IMR-90 (cell line): ENCODE measurements around the gene PRKCH. TPM values are rescaled to one million over a fixed set of nuclear protein-coding genes. Genes with fewer than 3 reads are reported as not detected.

Source experiments
- ATAC-seq: fragments of 200-7000 bp; cut with Tn5 transposase; 2 replicates; pipeline ENCODE4 v1.9.1; 2020; ENCODE audit warnings: low read depth, mild to moderate bottlenecking, moderate library complexity
- BruUV-seq: library from RNA; stranded (reverse); fragments of 400-500 nt; replicated peaks from 2 replicates; lab custom pipeline; 2021; lab: Mats Ljungman, UMichigan
- CTCF ChIA-PET: fragments of 300-600 bp; formaldehyde crosslinking; extraction: SDS; loops from one replicate; lab custom pipeline; 2021; ENCODE audit warnings: antibody characterized with exemption; lab: Yijun Ruan, JAX
- POLR2A ChIA-PET: fragments of 300-600 bp; sonication (Branson Sonifier 250); formaldehyde crosslinking; loops from one replicate; lab custom pipeline; 2022; ENCODE audit warnings: antibody characterized with exemption; ENCODE audit not compliant: unreplicated experiment; lab: Charles Lee
- DNase-seq: peaks from one replicate; pipeline ENCODE4 v3.0.0; 2013
- H2AFZ ChIP-seq: replicated peaks from 2 replicates; pipeline ENCODE3; 2013; ENCODE audit warnings: low read length, mild to moderate bottlenecking; ENCODE audit not compliant: poor library complexity
- H2AK5ac ChIP-seq: 2 replicates; pipeline ENCODE4 v1.6.1; 2013; ENCODE audit warnings: low read depth, low read length, inconsistent platforms
- H2AK9ac ChIP-seq: replicated peaks from 2 replicates; pipeline ENCODE3; 2013; ENCODE audit warnings: mild to moderate bottlenecking, low read depth, low read length, moderate library complexity; ENCODE audit not compliant: poor library complexity
- H2BK120ac ChIP-seq: 2 replicates; pipeline ENCODE4 v1.6.1; 2013; ENCODE audit warnings: low read depth, low read length, inconsistent platforms
- H2BK15ac ChIP-seq: 3 replicates; pipeline ENCODE4 v1.6.1; 2013; ENCODE audit warnings: low read depth, low read length, inconsistent platforms
- H2BK20ac ChIP-seq: 2 replicates; pipeline ENCODE4 v1.6.1; 2013; ENCODE audit warnings: low read depth, mild to moderate bottlenecking, inconsistent platforms, low read length, moderate library complexity
- H2BK5ac ChIP-seq: 2 replicates; pipeline ENCODE4 v1.6.1; 2013; ENCODE audit warnings: mild to moderate bottlenecking, low read depth, low read length, inconsistent platforms; ENCODE audit not compliant: poor library complexity, severe bottlenecking
- H3K14ac ChIP-seq: replicated peaks from 2 replicates; pipeline ENCODE4 v1.6.1; 2013; ENCODE audit warnings: low read depth, low read length, inconsistent platforms
- H3K18ac ChIP-seq: 2 replicates; pipeline ENCODE4 v1.6.1; 2013; ENCODE audit warnings: low read depth, low read length, control low read depth
- H3K23ac ChIP-seq: 2 replicates; pipeline ENCODE4 v1.6.1; 2013; ENCODE audit warnings: low read depth, low read length, inconsistent platforms
- H3K27ac ChIP-seq: 2 replicates; pipeline ENCODE4 v1.5.1; 2013; ENCODE audit warnings: mild to moderate bottlenecking, control low read depth, low read length; ENCODE audit not compliant: insufficient read depth
- H3K27me3 ChIP-seq: 2 replicates; pipeline ENCODE4 v1.6.1; 2013; ENCODE audit warnings: low read length; ENCODE audit not compliant: control insufficient read depth, insufficient read depth
- H3K36me3 ChIP-seq: 2 replicates; pipeline ENCODE4 v1.6.1; 2013; ENCODE audit warnings: low read length, mixed read lengths; ENCODE audit not compliant: control insufficient read depth, insufficient read depth
- H3K4ac ChIP-seq: 2 replicates; pipeline ENCODE4 v1.6.1; 2013; ENCODE audit warnings: low read depth, low read length, inconsistent platforms
- H3K4me1 ChIP-seq: 2 replicates; pipeline ENCODE4 v1.6.1; 2013; ENCODE audit warnings: low read length, mixed read lengths; ENCODE audit not compliant: control insufficient read depth, insufficient read depth
- H3K4me2 ChIP-seq: 2 replicates; pipeline ENCODE4 v1.6.1; 2013; ENCODE audit warnings: low read depth, mild to moderate bottlenecking, control low read depth, low read length, moderate library complexity
- H3K4me3 ChIP-seq: 2 replicates; pipeline ENCODE4 v1.5.1; 2013; ENCODE audit warnings: low read depth, mild to moderate bottlenecking, control low read depth, low read length, moderate library complexity; ENCODE audit not compliant: insufficient read depth
- H3K56ac ChIP-seq: 2 replicates; pipeline ENCODE4 v1.6.1; 2013; ENCODE audit warnings: low read length, inconsistent platforms; ENCODE audit not compliant: insufficient read depth; ENCODE audit errors: extremely low read depth
- H3K79me1 ChIP-seq, 2 experiments: 2 replicates each; pipeline ENCODE4 v1.6.1; 2013; ENCODE audit warnings: low read length in 2 of 2, inconsistent platforms in 1 of 2, low read depth in 1 of 2
- H3K9ac ChIP-seq: 2 replicates; pipeline ENCODE4 v1.6.1; 2013; ENCODE audit warnings: low read depth, low read length, control low read depth
- H3K9me1 ChIP-seq: 2 replicates; pipeline ENCODE4 v1.6.1; 2013; ENCODE audit warnings: low read length, inconsistent platforms; ENCODE audit not compliant: insufficient read depth
- H3K9me3 ChIP-seq: 2 replicates; pipeline ENCODE4 v1.6.1; 2013; ENCODE audit warnings: low read length; ENCODE audit not compliant: control insufficient read depth, insufficient read depth
- H4K20me1 ChIP-seq: 2 replicates; pipeline ENCODE4 v1.6.1; 2013; ENCODE audit warnings: low read length, inconsistent platforms; ENCODE audit not compliant: insufficient read depth
- H4K5ac ChIP-seq: 2 replicates; pipeline ENCODE4 v1.6.1; 2013; ENCODE audit warnings: mild to moderate bottlenecking, low read depth, low read length, control low read depth
- H4K8ac ChIP-seq, 2 experiments: 2 replicates each; pipeline ENCODE4 v1.6.1; 2013; ENCODE audit warnings: low read depth in 2 of 2, low read length in 2 of 2, control low read depth in 1 of 2, inconsistent platforms in 1 of 2
- H4K91ac ChIP-seq: 2 replicates; pipeline ENCODE4 v1.6.1; 2013; ENCODE audit warnings: low read depth, low read length, inconsistent platforms; ENCODE audit not compliant: insufficient read depth
- BHLHE40 ChIP-seq: fragments of 150-350 bp; IDR thresholded peaks from 2 replicates; pipeline ENCODE4 v1.6.1; 2016; ENCODE audit warnings: mild to moderate bottlenecking, low read depth, low read length
- CEBPB ChIP-seq: IDR thresholded peaks from 2 replicates; pipeline ENCODE4 v1.6.1; 2012; ENCODE audit warnings: low read depth, low read length, improper control_type of control experiment
- CHD1 ChIP-seq: IDR thresholded peaks from 2 replicates; pipeline ENCODE4 v1.6.1; 2012; ENCODE audit warnings: low read depth, low read length, improper control_type of control experiment
- MAFK ChIP-seq: IDR thresholded peaks from 2 replicates; pipeline ENCODE4 v1.6.1; 2012; ENCODE audit warnings: low read depth, low read length, improper control_type of control experiment
- MAZ ChIP-seq: IDR thresholded peaks from 2 replicates; pipeline ENCODE4 v1.6.1; 2012; ENCODE audit warnings: low read depth, mild to moderate bottlenecking, low read length, improper control_type of control experiment, moderate library complexity, borderline replicate concordance
- MXI1 ChIP-seq: IDR thresholded peaks from 2 replicates; pipeline ENCODE4 v1.6.1; 2012; ENCODE audit warnings: low read depth, mild to moderate bottlenecking, low read length, moderate library complexity, borderline replicate concordance
- NFE2L2 ChIP-seq: fragments of 150-350 bp; IDR thresholded peaks from 2 replicates; pipeline ENCODE4 v1.6.1; 2016; ENCODE audit warnings: low read depth, mild to moderate bottlenecking, low read length
- POLR2A ChIP-seq: IDR thresholded peaks from 2 replicates; pipeline ENCODE4 v1.6.1; 2012; ENCODE audit warnings: mild to moderate bottlenecking, low read depth, low read length
- RAD21 ChIP-seq: IDR thresholded peaks from 2 replicates; pipeline ENCODE4 v1.6.1; 2012; ENCODE audit warnings: low read length, improper control_type of control experiment
- RCOR1 ChIP-seq: IDR thresholded peaks from 2 replicates; pipeline ENCODE4 v1.6.1; 2012; ENCODE audit warnings: mild to moderate bottlenecking, low read length, improper control_type of control experiment; ENCODE audit not compliant: insufficient replicate concordance
- SMC3 ChIP-seq: fragments of 150-350 bp; IDR thresholded peaks from 2 replicates; pipeline ENCODE4 v1.6.1; 2016; ENCODE audit warnings: low read depth, mild to moderate bottlenecking, antibody characterized with exemption, low read length, moderate library complexity
- WGBS, 2 experiments: methylation state at CpG; one replicate each; pipeline versions ENCODE4 v1.1.5 to v1.1.7; 2013; ENCODE audit warnings: missing lambda C conversion rate in 2 of 2; ENCODE audit not compliant: insufficient read length in 1 of 2; ENCODE audit errors: extremely low coverage in 2 of 2; 5-methylcytosine and 5-hydroxymethylcytosine counted together
- dilution Hi-C: fragments of 300-500 bp; cut with HindIII; formaldehyde crosslinking; loops from one replicate; pipeline ENCODE4 v1.14.3; 2018; ENCODE audit warnings: low sequenced_read_pairs; ENCODE audit not compliant: unreplicated experiment
- in situ Hi-C: fragments of 300-500 bp; cut with MboI; formaldehyde crosslinking; loops from 3 replicates; pipeline ENCODE4 v1.14.3; 2019; ENCODE audit warnings: low sequenced_read_pairs, inconsistent platforms, mixed read lengths
- intact Hi-C: fragments of 100-400 bp; cut with micrococcal nuclease; formaldehyde crosslinking; loops from 2 replicates; pipeline ENCODE4 v1.10.0; 2022
- polyA plus RNA-seq, 3 experiments: library from polyadenylated mRNA; depleted of rRNA; stranded (reverse); fragments of >200 nt; gene quantifications; 2 replicates each; pipeline ENCODE4 v1.2.3, GENCODE V29; 2012; ENCODE audit warnings: low replicate concordance in 1 of 3
- total RNA-seq: library from RNA; depleted of rRNA; stranded (reverse); fragments of >200 nt; gene quantifications from 2 replicates; pipeline ENCODE4 v1.2.3, GENCODE V29; 2012
- TF ChIP-seq, protein P1 (sequence below): fragments of 150-350 bp; IDR thresholded peaks from 2 replicates; pipeline ENCODE4 v1.6.1; 2017; ENCODE audit warnings: mild to moderate bottlenecking, antibody characterized with exemption, low read length, low read depth
- TF ChIP-seq, protein P2 (sequence below): fragments of 150-350 bp; IDR thresholded peaks from 2 replicates; pipeline ENCODE4 v1.6.1; 2016; ENCODE audit warnings: low read depth, mild to moderate bottlenecking, low read length, moderate library complexity, borderline replicate concordance

The PRKCH gene
- total and polyA plus RNA-seq, 2 of the 4 experiments (the other 2 are of a cell fraction): 1.6 to 2.3 TPM

DNA sequence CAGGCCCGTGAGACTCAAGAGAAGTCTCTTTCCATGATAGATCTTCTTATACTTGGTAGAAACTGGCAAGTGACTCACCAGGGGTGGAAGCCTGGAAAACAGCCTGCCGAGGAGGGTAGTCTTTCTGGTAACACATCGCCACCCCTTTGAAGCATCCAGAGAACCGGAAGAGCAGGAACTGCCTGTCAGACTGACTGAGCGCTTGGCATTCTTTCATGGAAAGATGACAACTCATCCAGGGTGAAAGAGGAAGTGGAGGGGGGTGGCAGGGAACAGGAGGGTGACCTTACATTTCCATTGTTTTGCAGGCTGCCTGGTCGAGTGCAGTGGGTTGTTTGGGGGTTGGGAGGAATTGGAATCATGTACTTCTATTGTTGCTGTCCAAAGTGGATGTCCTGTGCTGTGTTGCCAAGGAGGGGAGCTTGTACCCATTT is 34.5 kb downstream of the PRKCH start (continued):
- TF ChIP-seq NFE2L2 (no peak), CHD1 (no peak)

DNA sequence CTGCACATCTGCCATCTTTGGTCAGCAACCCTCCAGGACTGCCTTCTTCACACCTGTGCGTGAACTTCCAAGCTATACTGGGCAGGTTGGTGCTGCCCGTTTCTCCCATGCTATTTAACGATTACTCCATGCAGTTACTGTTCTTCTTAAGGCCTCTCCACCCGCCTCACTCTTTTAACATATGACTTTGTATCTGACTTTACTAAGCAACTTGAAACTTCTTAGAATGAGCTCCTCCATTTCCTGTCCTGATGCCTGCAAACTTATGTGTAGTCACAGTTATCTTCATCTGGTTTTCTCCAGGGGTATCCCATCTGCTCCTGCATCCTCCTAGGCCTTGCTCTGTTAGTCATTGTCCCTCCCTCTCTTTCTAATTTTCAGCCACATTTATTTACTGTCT is 35.7 kb downstream of the PRKCH start:
- no peaks in the 10 kb centered on the region for H3K9me3 ChIP-seq
- POLR2A ChIA-PET: no interaction called here
- no peak overlapping the region for H4K8ac ChIP-seq
- no peaks in the 10 kb centered on the region for H3K9me1 ChIP-seq
- no peak overlapping the region for H2BK120ac ChIP-seq
- no peak overlapping the region for H3K14ac ChIP-seq
- no peak overlapping the region for H3K4ac ChIP-seq
- no peak overlapping the region for H3K27ac ChIP-seq
- intact Hi-C loops: no loop called here
- no TSS peak for BruUV-seq
- no peak overlapping the region for H2AK5ac ChIP-seq
- no peak overlapping the region for H2BK15ac ChIP-seq
- no peak overlapping the region for H3K56ac ChIP-seq
- no peaks in the 10 kb centered on the region for H3K4me1 ChIP-seq
- H4K5ac ChIP-seq: no peak overlapping the region
- no peak overlapping the region for H3K23ac ChIP-seq
- H2BK5ac ChIP-seq: no peak overlapping the region
- DNase-seq (no peak), ATAC-seq (no peak)
- H2AFZ ChIP-seq: no peak overlapping the region
- 86% methylated on average over 3 of the region's 4 CpGs; no CpG with 5 or more reads in 1 of the 2 experiments for WGBS, 2 experiments
- no peaks in the 10 kb centered on the region for H3K36me3 ChIP-seq
- H4K20me1 ChIP-seq: no peaks in the 10 kb centered on the region
- no peak overlapping the region for H3K9ac ChIP-seq
- H3K4me2 ChIP-seq: no peak overlapping the region
- no peak overlapping the region for H3K18ac ChIP-seq
- H3K27me3 ChIP-seq: peaks cover 12% of the 10 kb centered on the region
- H2AK9ac ChIP-seq: no peak overlapping the region
- TF ChIP-seq, protein P1, sequence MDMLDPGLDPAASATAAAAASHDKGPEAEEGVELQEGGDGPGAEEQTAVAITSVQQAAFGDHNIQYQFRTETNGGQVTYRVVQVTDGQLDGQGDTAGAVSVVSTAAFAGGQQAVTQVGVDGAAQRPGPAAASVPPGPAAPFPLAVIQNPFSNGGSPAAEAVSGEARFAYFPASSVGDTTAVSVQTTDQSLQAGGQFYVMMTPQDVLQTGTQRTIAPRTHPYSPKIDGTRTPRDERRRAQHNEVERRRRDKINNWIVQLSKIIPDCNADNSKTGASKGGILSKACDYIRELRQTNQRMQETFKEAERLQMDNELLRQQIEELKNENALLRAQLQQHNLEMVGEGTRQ: no peak
- no peak for TF ChIP-seq BHLHE40
- no peak for TF ChIP-seq MXI1
- TF ChIP-seq SMC3: no peak
- TF ChIP-seq MAFK: no peak
- no peak for TF ChIP-seq MAZ
- no peak for TF ChIP-seq RAD21
- no peak for TF ChIP-seq RCOR1
- TF ChIP-seq, protein P2, sequence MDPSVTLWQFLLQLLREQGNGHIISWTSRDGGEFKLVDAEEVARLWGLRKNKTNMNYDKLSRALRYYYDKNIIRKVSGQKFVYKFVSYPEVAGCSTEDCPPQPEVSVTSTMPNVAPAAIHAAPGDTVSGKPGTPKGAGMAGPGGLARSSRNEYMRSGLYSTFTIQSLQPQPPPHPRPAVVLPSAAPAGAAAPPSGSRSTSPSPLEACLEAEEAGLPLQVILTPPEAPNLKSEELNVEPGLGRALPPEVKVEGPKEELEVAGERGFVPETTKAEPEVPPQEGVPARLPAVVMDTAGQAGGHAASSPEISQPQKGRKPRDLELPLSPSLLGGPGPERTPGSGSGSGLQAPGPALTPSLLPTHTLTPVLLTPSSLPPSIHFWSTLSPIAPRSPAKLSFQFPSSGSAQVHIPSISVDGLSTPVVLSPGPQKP: no peak
- TF ChIP-seq NFE2L2: no peak
- no peak for TF ChIP-seq CEBPB
- TF ChIP-seq POLR2A: no peak
- no peak for TF ChIP-seq CHD1
- no peaks in the 10 kb centered on the region for H3K79me1 ChIP-seq
- no peak overlapping the region for H3K4me3 ChIP-seq
- dilution Hi-C loops: no loop called here
- CTCF ChIA-PET: no interaction called here
- H2BK20ac ChIP-seq: no peak overlapping the region
- in situ Hi-C loops: no loop called here
- H4K91ac ChIP-seq: no peak overlapping the region
